CD4-positive, alpha-beta T cell (primary cell): ENCODE results near the gene MMP28. TPM values are rescaled to one million over a fixed set of nuclear protein-coding genes. Genes with fewer than 3 reads are reported as not detected.

ENCODE experiments used
- ATAC-seq: fragments of 200-7000 bp; cut with Tn5 transposase; one replicate; pipeline ENCODE4 v1.10.0; 2022; ENCODE audit warnings: mild to moderate bottlenecking; ENCODE audit not compliant: poor library complexity
- CTCF ChIA-PET: fragments of 350-600 bp; sonication (Branson Sonifier 250); formaldehyde crosslinking; loops from one replicate; lab custom pipeline; 2021; ENCODE audit warnings: antibody characterized with exemption, inconsistent platforms; lab: Charles Lee
- POLR2A ChIA-PET: fragments of 350-600 bp; sonication (Branson Sonifier 250); formaldehyde crosslinking; loops from one replicate; lab custom pipeline; 2021; ENCODE audit warnings: antibody characterized with exemption, inconsistent platforms; lab: Charles Lee
- DNase-seq, 14 experiments: peaks; one replicate each; pipeline ENCODE4 v3.0.0-alpha.2; 2013 to 2020; ENCODE audit warnings: mixed read lengths in 2 of 14
- H3K27ac ChIP-seq, 2 donors: one replicate each; pipeline versions ENCODE4 v1.5.1 to v1.7.0; 2013; ENCODE audit warnings: low read length in 2 of 2, low read depth in 1 of 2, mild to moderate bottlenecking in 1 of 2
- H3K27me3 ChIP-seq, 2 experiments: 1 replicate in 1 of 2; 2 replicates in 1 of 2; pipeline versions ENCODE4 v1.6.1 to v1.7.0; 2013; ENCODE audit warnings: low read length in 2 of 2, control low read depth in 1 of 2, mild to moderate bottlenecking in 1 of 2, moderate library complexity in 1 of 2; ENCODE audit not compliant: insufficient read depth in 2 of 2, control insufficient read depth in 1 of 2
- H3K36me3 ChIP-seq: one replicate; pipeline ENCODE4 v1.6.1; 2013; ENCODE audit warnings: low read length, control low read depth; ENCODE audit not compliant: insufficient read depth
- H3K4me1 ChIP-seq: one replicate; pipeline ENCODE4 v1.6.1; 2013; ENCODE audit warnings: low read length, control low read depth; ENCODE audit not compliant: insufficient read depth
- H3K4me3 ChIP-seq: one replicate; pipeline ENCODE4 v1.5.1; 2013; ENCODE audit warnings: mild to moderate bottlenecking, low read length, moderate library complexity
- H3K9me3 ChIP-seq, 2 experiments: 1 replicate in 1 of 2; 2 replicates in 1 of 2; pipeline versions ENCODE4 v1.6.1 to v1.7.0; 2013; ENCODE audit warnings: low read length in 2 of 2, mild to moderate bottlenecking in 2 of 2, control low read depth in 1 of 2, moderate library complexity in 1 of 2; ENCODE audit not compliant: control insufficient read depth in 1 of 2, insufficient read depth in 1 of 2
- H3K27ac Mint-ChIP-seq: one replicate; pipeline ENCODE4 v1.8.0; 2020; ENCODE audit warnings: mixed read lengths
- H3K27me3 Mint-ChIP-seq: one replicate; pipeline ENCODE4 v1.8.0; 2021; ENCODE audit warnings: mixed read lengths
- H3K36me3 Mint-ChIP-seq: one replicate; pipeline ENCODE4 v1.8.0; 2021; ENCODE audit warnings: low read depth, mixed read lengths
- H3K4me1 Mint-ChIP-seq: one replicate; pipeline ENCODE4 v1.8.0; 2021; ENCODE audit warnings: low read depth, mixed read lengths
- H3K4me3 Mint-ChIP-seq: one replicate; pipeline ENCODE4 v1.8.0; 2020; ENCODE audit warnings: mild to moderate bottlenecking, mixed read lengths
- H3K9me3 Mint-ChIP-seq: one replicate; pipeline ENCODE4 v1.8.0; 2020; ENCODE audit warnings: mixed read lengths
- CTCF ChIP-seq: fragments of 200-600 bp; IDR thresholded peaks from one replicate; pipeline ENCODE4 v1.8.0; 2022; ENCODE audit warnings: antibody characterized with exemption, mild to moderate bottlenecking
- intact Hi-C, 2 experiments: fragments of 100-400 bp; cut with DNase I in 1 of 2; cut with micrococcal nuclease in 1 of 2; formaldehyde crosslinking; loops; one replicate each; pipeline versions ENCODE4 v1.15.1 to v1.9.0; 2023 to 2025; cut with DNase I, micrococcal nuclease
- total RNA-seq, 174 experiments: library from RNA in 2 of 174; stranded (reverse) in 2 of 174; gene quantifications; one replicate each; pipeline ENCODE4 v1.2.3 and lab custom pipeline; 2021 to 2026

Gene MMP28
- total RNA-seq, 2 experiments from 2014 or later: 6.7 to 9.9 TPM

DNA sequence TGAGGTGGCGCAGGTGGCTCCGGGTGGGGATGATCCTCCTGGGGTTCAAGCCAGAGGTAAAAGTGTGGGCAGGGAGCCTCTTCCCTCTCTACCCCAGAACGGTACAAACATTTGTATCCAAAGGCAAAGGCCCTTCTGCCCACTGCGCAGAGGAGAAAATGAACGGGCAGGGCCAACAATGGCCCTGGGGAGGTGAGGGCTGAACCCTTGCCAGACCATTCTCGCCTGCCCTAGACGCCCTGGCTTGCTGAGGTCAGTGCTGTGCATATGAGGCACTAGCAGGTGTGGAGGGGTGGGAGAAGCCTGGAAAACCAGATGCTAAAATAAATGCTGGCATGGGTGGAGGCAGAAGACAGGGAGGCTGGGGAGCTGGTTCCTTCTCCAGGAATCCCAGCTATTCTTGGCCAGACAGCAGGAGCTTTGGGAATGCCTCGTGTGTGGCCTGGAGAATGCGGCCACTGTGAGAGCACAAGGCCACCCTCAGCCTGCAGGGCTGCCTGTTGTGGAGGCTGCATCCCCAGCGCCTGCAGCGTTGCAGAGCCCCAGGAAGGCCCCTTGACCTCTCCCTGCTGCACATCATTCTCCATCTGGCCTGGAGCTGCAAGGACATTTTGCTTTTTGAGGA lies 30.2 kb downstream of the MMP28 start:
- H3K4me1 ChIP-seq: peaks cover 12% of the 10 kb centered on the region
- H3K4me3 ChIP-seq: peak overlapping the region; percentile 79
- POLR2A ChIA-PET: interaction anchor here (0.7 to 3.2 kb wide), 5 partner anchors 31 to 391 kb away, joined by 3 to 142 read pairs (median 11); partner anchors contain the start of genes MMP28, PEX12, SLFN11 and TAF15
- Mint-ChIP-seq H3K27me3 (no peaks in the 10 kb centered on the region), H3K9me3 (no peaks in the 10 kb centered on the region), H3K36me3 (no peaks in the 10 kb centered on the region), H3K27ac (peak overlapping the region; percentile 32), H3K4me1 (peaks cover 7% of the 10 kb centered on the region), H3K4me3 (peak overlapping the region; percentile 90)
- no peak overlapping the region for H3K27ac ChIP-seq
- no peaks in the 10 kb centered on the region for H3K27me3 ChIP-seq
- H3K9me3 ChIP-seq: no peaks in the 10 kb centered on the region
- TF ChIP-seq CTCF: no peak
- no peaks in the 10 kb centered on the region for H3K36me3 ChIP-seq
- intact Hi-C loops: loop anchor here in 1 of 2 experiments (10.0 kb wide), 1 partner anchor 380 kb away; no protein-coding TSS in a partner anchor
- CTCF ChIA-PET: interaction anchor here (0.8 to 5.5 kb wide), 18 partner anchors 17 to 634 kb away, joined by 3 to 156 read pairs (median 6); partner anchors contain the start of genes MMP28, RASL10B and TAF15
- DNase-seq (no peak), ATAC-seq (no peak)

DNA sequence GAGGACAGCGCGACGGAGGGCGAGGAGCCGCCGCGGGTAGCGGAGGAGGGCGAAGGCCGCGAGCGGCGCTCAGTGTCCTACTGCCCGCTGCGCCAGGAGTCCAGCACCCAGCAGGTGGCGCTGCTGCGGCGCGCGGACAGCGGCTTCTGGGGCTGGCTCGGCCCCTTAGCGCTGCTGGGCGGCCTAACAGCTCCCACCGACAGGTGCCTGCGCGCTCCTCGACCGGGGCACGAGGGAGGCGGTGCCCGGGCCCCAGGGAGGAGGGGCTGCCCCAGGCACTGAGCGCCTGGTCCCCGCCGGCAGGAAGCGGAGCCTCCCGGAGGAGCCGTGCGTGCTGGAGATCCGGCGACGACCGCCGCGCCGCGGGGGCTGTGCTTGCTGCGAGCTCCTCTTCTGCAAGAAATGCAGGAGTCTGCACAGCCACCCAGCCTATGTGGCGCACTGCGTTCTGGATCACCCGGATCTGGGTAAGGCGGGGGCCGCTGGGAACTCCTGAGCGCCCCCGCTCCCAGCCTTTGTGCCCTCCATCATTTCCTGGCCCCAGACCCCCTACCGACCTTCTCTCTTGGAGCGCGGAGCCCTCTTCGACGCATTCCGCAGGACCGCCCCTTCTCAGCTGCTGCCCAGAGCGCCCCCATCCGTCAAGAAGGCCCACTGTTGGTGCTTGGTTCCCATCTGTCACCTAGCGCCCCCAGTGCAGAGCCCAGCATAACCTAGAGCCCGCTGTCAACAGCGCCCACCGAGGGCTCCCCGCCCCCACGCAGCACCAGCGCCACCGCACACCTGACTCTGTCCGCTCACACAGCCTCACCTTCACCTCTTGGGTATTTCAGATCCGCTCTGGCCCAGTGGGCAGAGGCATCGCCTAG lies 31.1 kb downstream of the MMP28 start:
- peak overlapping the region; percentile 79 for H3K4me3 ChIP-seq
- H3K36me3 Mint-ChIP-seq: no peaks in the 10 kb centered on the region
- peak; percentile 87 for ATAC-seq
- peak overlapping the region; percentile 90 for H3K4me3 Mint-ChIP-seq
- H3K36me3 ChIP-seq: no peaks in the 10 kb centered on the region
- intact Hi-C loops: loop anchor here (1.0 to 10.0 kb wide), 3 partner anchors 40 to 380 kb away; partner anchors contain the start of gene TAF15 (in 2 of the 2)
- peak overlapping the region; percentile 20 to 23 for H3K27ac ChIP-seq
- H3K27ac Mint-ChIP-seq: peak overlapping the region; percentile 32
- no peaks in the 10 kb centered on the region for H3K9me3 Mint-ChIP-seq
- TF ChIP-seq CTCF: peak; percentile 82
- no peaks in the 10 kb centered on the region for H3K9me3 ChIP-seq
- peaks cover 12% of the 10 kb centered on the region for H3K4me1 ChIP-seq
- DNase-seq: peak; percentile 72 to 94 (median 84)
- POLR2A ChIA-PET: interaction anchor here (0.6 to 3.2 kb wide), 18 partner anchors 11 to 784 kb away, joined by 3 to 142 read pairs (median 4); partner anchors contain the start of genes LIG3, MMP28, PEX12 and RASL10B
- no peaks in the 10 kb centered on the region for H3K27me3 ChIP-seq
- CTCF ChIA-PET: interaction anchor here (0.8 to 5.5 kb wide), 38 partner anchors 11 to 784 kb away, joined by 3 to 156 read pairs (median 4); partner anchors contain the start of genes LIG3, MMP28, PEX12 and RASL10B
- no peaks in the 10 kb centered on the region for H3K27me3 Mint-ChIP-seq
- H3K4me1 Mint-ChIP-seq: peaks cover 7% of the 10 kb centered on the region

DNA sequence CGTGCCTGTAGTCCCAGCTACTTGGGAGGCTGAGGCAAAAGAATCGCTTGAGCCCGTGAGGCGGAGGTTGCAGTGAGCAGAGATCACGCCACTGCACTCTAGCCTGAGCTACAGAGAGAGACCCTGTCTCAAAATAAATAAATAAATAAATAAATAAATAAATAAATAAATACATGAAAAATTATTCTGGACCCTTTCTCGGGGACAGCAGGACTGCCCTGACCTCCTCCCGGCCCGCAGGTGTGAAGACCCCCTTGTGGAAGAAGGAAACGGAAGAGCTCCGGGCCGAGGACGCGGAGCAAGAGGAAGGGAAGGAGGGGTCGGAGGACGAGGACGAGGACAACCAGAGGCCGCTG lies 31.7 kb downstream of the MMP28 start:
- intact Hi-C loops: loop anchor here (1.0 to 10.0 kb wide), 3 partner anchors 41 to 381 kb away; partner anchors contain the start of gene TAF15 (in 2 of the 2)

More for the DNA sequence above, 31.7 kb downstream of the MMP28 start:
- Histone ChIP-seq H3K9me3 (no peaks in the 10 kb centered on the region), H3K4me1 (peaks cover 12% of the 10 kb centered on the region), H3K27ac (no peak overlapping the region), H3K4me3 (peak overlapping the region; percentile 79), H3K27me3 (no peaks in the 10 kb centered on the region), H3K36me3 (no peaks in the 10 kb centered on the region)
- Mint-ChIP-seq H3K27ac (no peak overlapping the region), H3K36me3 (no peaks in the 10 kb centered on the region), H3K27me3 (no peaks in the 10 kb centered on the region), H3K4me3 (peak overlapping the region; percentile 82), H3K9me3 (no peaks in the 10 kb centered on the region), H3K4me1 (peaks cover 7% of the 10 kb centered on the region)
- DNase-seq: no peak
- ATAC-seq: no peak
- no peak for TF ChIP-seq CTCF
- CTCF ChIA-PET: interaction anchor here (0.8 to 5.5 kb wide), 35 partner anchors 12 to 784 kb away, joined by 3 to 156 read pairs (median 4); partner anchors contain the start of genes LIG3, MMP28, PEX12 and TAF15
- POLR2A ChIA-PET: interaction anchor here (0.6 to 3.2 kb wide), 18 partner anchors 12 to 783 kb away, joined by 3 to 142 read pairs (median 4); partner anchors contain the start of genes LIG3, MMP28, PEX12 and RASL10B
